GM18499 (cell line): Measurements from ENCODE around the gene KRT71.
"Not testable (repeated sequence)": the region's sequence is repeated elsewhere in the genome, so short reads cannot be mapped to it uniquely, and the experiment has no call there.

ENCODE experiments used
- ATAC-seq: cut with Tn5 transposase; IDR thresholded peaks from one replicate; pipeline ENCODE4 v1.9.1; 2021; ENCODE audit warnings: moderate number of reproducible peaks; ENCODE audit not compliant: insufficient read depth, unreplicated experiment

Gene KRT71

DNA sequence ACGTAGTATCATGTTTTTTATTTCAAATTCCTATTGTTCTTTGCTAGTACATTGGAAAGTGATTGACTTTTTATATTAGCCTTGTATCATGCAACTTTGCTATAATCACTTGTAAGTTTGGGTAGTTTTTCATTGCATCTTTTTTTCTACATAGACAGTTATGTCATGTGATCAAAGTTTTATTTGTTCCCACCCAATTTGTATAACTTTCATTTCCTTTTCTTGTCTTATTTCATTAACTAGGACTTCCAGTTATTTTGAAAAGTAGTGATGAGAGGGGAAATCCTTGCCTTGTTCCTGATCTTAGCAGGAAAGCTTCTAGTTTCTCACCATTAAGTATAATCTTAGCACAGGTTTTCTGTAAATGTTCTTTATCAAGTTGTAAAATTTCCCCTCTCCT is 50.1 kb downstream of the KRT71 start:
- no peak for ATAC-seq

DNA sequence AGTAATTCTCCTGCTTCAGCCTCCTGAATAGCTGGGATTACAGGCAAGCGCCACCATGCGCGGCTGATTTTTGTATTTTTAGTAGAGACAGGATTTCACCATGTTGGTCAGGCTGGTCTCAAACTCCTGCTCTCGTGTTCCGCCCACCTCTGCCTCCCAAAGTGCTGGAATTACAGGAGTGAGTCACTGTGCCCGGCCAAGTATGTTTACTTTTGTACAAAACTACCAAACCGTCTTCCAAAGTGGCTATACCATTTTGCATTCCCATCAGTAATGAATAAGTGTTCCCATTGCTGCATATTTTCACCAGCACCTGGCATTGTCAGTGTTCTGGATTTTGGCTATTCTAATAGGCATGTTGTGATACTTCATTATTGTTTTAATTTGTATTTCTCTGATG is 51.5 kb downstream of the KRT71 start:
- no peak for ATAC-seq

- ATAC-seq = not testable (repeated sequence)
These were observed 52.4 kb downstream of the KRT71 start for GRCh38 chr12:52500574-52500973.

DNA sequence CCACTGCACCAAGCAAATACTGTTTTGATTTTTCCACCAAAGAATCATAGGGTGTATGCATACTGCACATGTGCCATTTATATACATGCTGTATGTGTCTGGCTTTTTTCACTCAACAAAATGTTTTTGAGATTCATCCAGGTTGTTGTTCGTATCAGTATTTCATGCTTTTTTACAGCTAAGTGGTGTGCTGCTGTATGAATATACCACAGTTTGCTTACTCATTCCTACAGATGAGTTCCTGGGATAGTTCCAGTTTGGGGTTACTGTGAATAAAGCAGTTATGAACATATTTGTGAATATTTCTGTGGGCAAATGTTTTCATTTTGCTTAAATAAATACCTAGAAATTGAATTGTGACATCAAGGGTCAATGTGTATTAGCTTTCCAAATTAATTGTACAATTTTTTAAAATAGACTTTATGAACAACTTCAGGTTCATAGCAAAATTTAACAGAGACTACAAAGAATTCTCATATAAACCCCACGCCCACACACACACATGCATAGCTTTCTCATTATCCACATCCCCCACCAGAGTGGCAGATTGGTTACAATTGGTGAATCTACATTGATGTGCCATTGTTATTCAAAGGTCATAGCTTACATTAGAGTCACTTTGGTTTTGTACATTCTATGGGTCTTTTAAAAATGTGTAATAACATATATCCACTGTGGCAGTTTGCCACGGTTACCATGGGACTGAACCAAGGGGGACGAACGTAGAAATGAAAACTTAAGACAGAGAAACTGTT is 53.0 kb downstream of the KRT71 start:
- no peak for ATAC-seq

DNA sequence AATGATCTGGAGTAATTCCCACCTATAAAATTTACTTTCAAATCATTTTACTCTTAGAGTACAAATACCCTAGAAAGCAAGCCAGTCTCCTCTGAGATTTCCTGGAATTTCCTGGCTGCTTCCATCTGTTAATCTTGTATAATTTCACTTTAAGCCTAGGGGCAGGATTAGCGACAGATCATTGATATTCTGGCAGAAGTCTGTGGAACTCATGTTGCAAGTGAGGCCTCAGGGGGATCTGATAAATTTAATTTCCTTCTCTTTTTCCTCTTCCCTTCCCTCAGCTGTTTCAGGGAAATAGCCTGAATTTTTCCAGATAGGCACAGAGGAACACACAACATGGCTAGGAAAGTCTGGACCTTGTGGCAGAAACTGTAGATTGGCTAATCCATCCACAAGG is 54.0 kb downstream of the KRT71 start:
- no peak for ATAC-seq

DNA sequence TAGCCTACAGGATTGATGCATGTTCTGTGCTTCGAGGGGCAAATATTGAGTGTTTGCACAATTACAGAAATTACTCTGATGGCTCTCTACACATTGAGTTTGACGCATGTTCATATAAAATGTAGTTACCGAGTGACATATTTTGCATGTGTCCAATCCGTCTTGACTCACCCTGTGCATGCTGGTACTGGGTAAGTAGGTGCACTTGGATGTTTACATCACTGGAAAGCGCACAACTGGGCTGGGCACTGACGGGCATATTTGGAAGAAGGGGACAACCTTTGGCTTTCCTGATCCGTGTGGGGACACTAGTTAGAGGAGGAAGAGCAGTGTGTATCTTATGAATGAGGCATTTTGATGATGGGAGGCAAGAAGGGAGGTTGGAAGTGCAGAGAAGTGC is 55.0 kb downstream of the KRT71 start:
- no peak for ATAC-seq

DNA sequence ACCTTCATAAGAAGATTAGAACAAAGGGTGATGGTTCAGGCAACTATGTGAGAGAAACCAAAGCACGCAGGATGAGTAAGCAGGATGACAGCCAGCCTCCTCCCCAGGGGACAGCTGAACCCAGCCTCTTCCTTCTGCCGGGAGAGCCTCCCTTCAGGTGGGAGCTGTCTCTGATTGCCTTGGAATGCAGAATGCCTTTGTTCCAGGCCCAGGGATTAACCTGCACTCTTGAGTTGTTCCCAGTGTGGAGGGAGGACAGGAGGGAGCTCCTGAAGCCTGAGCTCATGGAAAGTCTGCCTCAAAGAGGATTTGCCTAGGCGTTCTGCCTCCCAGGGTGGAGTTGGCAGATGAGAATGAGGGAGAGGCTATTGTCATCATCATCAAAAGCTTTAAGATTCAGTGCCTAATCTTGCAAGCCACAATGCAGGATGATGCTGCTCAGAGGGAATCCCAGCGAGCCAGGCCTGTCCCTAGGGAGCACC is 56.3 kb downstream of the KRT71 start:
- ATAC-seq = no peak

DNA sequence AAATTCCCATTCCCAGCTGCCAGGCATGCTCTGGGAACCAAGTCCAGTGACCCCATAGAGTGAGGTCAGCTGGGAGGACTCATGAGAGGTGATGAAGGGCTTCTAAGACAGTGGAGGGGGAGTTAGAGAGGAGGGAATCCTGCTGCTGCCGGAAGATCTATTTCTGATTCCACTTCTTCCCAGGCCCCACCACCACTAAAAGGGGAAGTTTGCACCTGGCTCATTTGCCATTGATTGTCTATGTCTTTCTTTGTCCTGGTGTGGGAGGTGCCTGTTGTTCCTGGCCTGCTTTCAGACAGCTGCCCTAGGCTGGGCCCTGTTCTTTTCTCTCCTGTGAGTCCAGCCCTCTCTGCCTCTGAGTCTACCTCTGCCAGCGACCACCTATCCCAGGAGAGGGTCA is 56.9 kb downstream of the KRT71 start:
- no peak for ATAC-seq

- no peak for ATAC-seq
These were observed 57.6 kb downstream of the KRT71 start for GRCh38 chr12:52495389-52495788.

GRCh38 chr12:52494518-52494917 is 58.4 kb downstream of the KRT71 start:
- no peak for ATAC-seq

DNA sequence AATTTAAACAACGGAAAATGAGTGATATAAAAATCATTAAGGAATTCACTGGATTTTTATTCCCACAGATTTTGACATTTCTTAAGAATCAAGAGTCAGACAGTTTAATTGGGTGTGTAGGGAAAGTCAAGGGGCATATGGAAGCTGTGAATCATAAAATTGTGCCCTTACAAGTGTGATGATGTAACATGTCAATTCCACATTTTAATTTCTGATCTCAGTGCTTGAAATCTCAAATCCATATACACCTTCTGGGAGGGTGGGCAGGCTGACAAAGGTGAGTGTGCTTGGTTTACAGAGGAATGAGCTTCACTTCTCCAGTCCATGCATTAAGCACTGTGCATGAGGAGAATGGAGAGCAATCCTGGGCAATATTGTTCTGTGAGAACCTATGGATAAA is 58.8 kb downstream of the KRT71 start:
- ATAC-seq = no peak
